IgD-negative memory B cell (primary cell): ENCODE measurements around the gene GNG2. TPM values are rescaled to one million over a fixed set of nuclear protein-coding genes. Genes with fewer than 3 reads are reported as not detected.
A peak's percentile ranks its signal among the peaks of the same experiment; 100 is the strongest.

Experiments
- H3K27ac Mint-ChIP-seq, 3 donors: one replicate each; pipeline ENCODE4 v1.8.0; 2020 to 2022; ENCODE audit warnings: mild to moderate bottlenecking in 3 of 3, mixed read lengths in 3 of 3, moderate library complexity in 1 of 3
- H3K27me3 Mint-ChIP-seq: one replicate; pipeline ENCODE4 v1.8.0; 2021; ENCODE audit warnings: mixed read lengths
- H3K36me3 Mint-ChIP-seq: one replicate; pipeline ENCODE4 v1.8.0; 2020; ENCODE audit warnings: mild to moderate bottlenecking, mixed read lengths
- H3K4me1 Mint-ChIP-seq, 3 donors: one replicate each; pipeline ENCODE4 v1.8.0; 2020 to 2022; ENCODE audit warnings: mixed read lengths in 3 of 3, mild to moderate bottlenecking in 1 of 3
- H3K4me3 Mint-ChIP-seq, 4 donors: one replicate each; pipeline ENCODE4 v1.8.0; 2020 to 2022; ENCODE audit warnings: mild to moderate bottlenecking in 4 of 4, mixed read lengths in 4 of 4, moderate library complexity in 3 of 4
- H3K9me3 Mint-ChIP-seq, 3 donors: one replicate each; pipeline ENCODE4 v1.8.0; 2020 to 2021; ENCODE audit warnings: mixed read lengths in 3 of 3, mild to moderate bottlenecking in 1 of 3
- polyA plus RNA-seq: library from polyadenylated mRNA; unstranded; fragments of 300-500 nt; fragmentation: Illumina TruSeq; gene quantifications from one replicate; pipeline ENCODE4 v1.2.3, GENCODE V29; 2021

The GNG2 gene
- polyA plus RNA-seq, 1 donor from 2014 or later, result 68.8 TPM

DNA sequence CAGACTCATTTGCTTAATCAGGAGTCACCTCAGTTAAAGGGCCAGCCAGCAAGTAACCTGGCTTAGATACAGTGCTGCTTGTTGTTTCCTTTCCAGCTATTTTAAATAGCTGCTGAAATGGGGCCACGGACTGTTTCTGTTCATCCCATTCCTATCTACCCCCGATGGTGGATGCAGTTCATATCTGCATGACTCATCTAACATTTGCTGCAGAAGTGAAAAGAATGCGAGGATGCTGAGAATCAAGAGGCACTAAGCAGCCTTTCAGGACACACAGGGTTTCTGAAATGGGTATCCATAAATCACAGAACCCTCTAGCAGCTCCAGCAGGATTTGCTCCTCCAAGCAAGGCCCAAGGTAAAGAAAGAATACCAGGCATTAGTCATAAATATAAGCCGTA lies 68.8 kb downstream of the GNG2 start:
- Mint-ChIP-seq H3K4me1 (peaks cover 17 to 32% (median 23%) of the 10 kb centered on the region in 3 donors), H3K27me3 (no peaks in the 10 kb centered on the region), H3K9me3 (peaks cover 0 to 3% (median 2%) of the 10 kb centered on the region in 3 donors), H3K27ac (peak overlapping the region in 1 of 3 donors; percentile 69), H3K4me3 (no peak overlapping the region), H3K36me3 (peaks cover 7% of the 10 kb centered on the region)

DNA sequence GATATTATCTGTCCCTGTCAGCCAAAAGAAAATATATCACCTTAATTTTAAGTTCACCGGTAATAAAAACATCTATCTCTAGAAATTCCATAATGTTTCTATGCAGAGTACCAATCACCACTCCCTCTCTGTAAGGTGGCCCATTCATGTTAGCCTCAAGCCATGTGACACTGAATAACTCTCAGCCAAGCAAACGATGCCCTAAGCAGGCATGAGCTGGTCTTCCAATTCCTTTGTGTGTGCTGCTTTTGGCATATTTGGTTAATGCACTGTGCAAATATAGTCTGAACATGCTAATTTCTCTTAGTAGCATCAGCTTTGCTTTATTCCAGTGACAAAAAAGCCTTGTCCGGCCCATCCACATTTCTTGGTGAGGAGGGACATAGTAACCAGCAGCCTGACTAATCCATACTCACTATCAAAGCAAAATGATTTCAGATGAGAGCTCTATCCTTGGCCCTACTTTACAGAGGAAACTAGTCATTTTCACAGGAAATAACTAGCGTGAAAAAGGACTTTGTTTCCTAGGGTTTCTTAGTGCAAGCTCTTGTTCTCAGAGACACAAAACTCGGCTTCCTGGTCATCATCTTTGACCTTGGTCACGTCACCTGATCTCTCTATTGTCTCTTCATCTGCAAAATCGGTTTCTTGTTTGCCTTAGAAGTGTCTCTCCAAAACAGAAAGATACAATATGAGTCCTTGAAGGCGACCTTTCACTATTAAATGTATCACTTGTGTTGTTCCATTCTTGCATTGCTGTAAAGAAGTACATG lies 69.7 kb downstream of the GNG2 start:
- peak overlapping the region in 1 of 3 donors; percentile 69 for H3K27ac Mint-ChIP-seq

DNA sequence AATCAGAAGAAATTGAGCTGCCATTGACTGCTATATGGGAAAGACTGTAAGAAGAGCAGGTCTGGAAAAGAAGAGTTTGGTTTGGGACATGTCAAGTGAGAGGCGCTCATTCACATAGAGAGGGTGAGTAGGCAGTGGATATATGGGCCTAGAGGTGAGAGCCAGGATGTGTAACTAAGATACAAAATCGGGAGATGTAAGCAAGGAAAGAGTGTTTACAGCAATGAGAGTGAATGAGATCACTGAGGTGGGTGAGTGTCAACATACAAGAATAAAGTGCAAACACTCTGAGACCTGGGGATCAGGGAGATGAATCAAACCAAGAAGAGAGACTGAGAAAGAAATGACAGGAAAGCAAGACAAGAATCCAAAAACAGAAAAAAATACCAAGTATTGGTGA lies 70.9 kb downstream of the GNG2 start:
- peaks cover 15 to 28% (median 24%) of the 10 kb centered on the region in 3 donors for H3K4me1 Mint-ChIP-seq
- H3K4me3 Mint-ChIP-seq, result no peak overlapping the region
- H3K27me3 Mint-ChIP-seq, result no peaks in the 10 kb centered on the region
- H3K9me3 Mint-ChIP-seq, result peaks cover 0 to 3% (median 2%) of the 10 kb centered on the region in 3 donors
- peaks cover 4% of the 10 kb centered on the region for H3K36me3 Mint-ChIP-seq
- H3K27ac Mint-ChIP-seq, result peak overlapping the region in 1 of 3 donors; percentile 3

More for the DNA sequence above, 69.7 kb downstream of the GNG2 start:
- Mint-ChIP-seq H3K36me3 (peaks cover 7% of the 10 kb centered on the region), H3K4me3 (peak overlapping the region in 1 of 4 donors; percentile 6), H3K4me1 (peaks cover 14 to 28% (median 21%) of the 10 kb centered on the region in 3 donors), H3K27me3 (no peaks in the 10 kb centered on the region), H3K9me3 (peaks cover 0 to 3% (median 2%) of the 10 kb centered on the region in 3 donors)

DNA sequence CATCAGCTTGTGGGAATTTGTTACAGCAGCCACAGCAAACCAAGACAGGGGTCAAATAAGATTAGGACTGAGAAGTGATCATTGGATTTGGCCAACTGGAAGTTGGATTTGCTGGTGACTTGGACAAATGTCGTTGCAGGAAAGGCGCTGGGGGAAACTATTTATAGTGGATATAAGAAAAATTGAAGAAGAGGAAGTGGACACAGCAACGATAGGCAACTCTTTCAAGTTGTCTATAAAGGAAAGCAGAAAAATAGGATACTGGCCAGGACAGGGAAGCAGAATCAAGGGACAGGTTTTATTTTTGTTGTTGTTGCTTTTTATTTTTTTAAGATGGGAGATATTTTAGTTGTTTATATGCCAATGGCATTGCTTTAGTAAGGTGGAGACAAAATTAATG lies 72.8 kb downstream of the GNG2 start:
- Mint-ChIP-seq H3K4me1 (peaks cover 17 to 39% (median 26%) of the 10 kb centered on the region in 3 donors), H3K27ac (peak overlapping the region in 1 of 3 donors; percentile 46), H3K4me3 (no peak overlapping the region), H3K36me3 (peaks cover 4% of the 10 kb centered on the region), H3K9me3 (peaks cover 0 to 3% (median 2%) of the 10 kb centered on the region in 3 donors), H3K27me3 (no peaks in the 10 kb centered on the region)

DNA sequence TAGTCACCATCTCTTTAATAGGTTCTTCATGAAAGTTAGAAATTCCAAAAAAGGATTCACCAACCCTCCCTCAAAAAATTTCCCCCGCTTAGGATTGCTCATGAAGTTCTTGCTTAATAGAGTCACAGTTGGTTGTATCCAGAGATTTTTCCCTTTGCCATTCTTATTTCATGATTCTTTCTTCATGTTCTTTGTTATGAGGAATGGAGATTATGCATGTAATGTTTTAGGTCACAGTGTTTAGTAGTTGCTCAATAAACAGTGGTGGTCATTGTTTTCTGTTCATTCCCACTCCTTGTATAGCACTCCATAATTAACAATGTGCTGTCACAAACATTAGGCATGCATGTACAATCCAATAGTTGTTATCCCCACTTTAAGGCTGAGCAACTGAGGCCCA lies 77.7 kb downstream of the GNG2 start:
- Mint-ChIP-seq H3K4me3 (no peak overlapping the region), H3K27ac (no peak overlapping the region), H3K36me3 (peaks cover 3% of the 10 kb centered on the region), H3K27me3 (no peaks in the 10 kb centered on the region), H3K4me1 (peaks cover 18 to 43% (median 30%) of the 10 kb centered on the region in 3 donors), H3K9me3 (peaks cover 0 to 3% (median 0%) of the 10 kb centered on the region in 3 donors)

DNA sequence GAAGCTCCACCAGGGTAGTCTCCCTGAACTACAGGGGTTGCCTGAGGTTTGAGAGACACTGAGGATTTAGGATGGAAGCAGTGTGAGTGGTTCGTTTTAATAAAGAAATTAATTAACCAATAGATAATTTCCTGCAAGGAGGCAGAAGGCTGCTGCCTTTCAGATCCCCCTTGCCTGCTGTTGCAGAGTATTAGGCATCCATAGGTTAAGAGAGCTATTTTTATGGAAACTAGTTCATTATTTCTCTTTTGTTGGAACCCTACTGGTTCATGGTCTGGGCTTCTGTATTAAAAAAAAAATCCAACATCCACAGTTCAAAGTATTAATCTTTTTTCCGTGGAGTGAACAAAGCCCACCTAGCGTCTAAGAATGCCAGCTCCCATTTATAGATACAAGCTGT lies 78.4 kb downstream of the GNG2 start:
- H3K4me1 Mint-ChIP-seq, result peaks cover 18 to 37% (median 26%) of the 10 kb centered on the region in 3 donors
- H3K4me3 Mint-ChIP-seq, result peak overlapping the region in 1 of 4 donors; percentile 17

DNA sequence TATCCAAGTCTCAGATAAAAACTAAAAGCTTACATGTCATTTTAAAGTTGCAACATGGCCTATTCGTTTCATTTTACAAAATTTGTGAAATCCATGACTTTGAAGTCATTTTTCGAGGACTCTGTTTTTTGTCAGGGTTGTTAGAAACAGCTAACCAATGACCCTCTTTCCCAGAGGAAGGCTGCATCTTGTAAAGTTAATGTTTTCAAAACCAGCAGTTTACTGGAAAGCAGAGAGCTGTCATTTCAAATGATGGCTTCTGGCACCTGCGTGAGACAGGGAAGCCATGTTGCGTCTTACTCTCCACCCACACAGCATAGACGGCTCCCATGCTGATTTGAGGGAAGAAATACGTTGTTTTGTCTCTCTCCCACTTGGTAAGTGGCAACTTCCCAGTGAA lies 78.8 kb downstream of the GNG2 start:
- peak overlapping the region in 1 of 4 donors; percentile 84 for H3K4me3 Mint-ChIP-seq
- H3K4me1 Mint-ChIP-seq, result peaks cover 18 to 36% (median 25%) of the 10 kb centered on the region in 3 donors
- peaks cover 0 to 3% (median 0%) of the 10 kb centered on the region in 3 donors for H3K9me3 Mint-ChIP-seq
- H3K27ac Mint-ChIP-seq, result peak overlapping the region in 2 of 3 donors; percentile 90 to 93
- peaks cover 7% of the 10 kb centered on the region for H3K36me3 Mint-ChIP-seq
- H3K27me3 Mint-ChIP-seq, result no peaks in the 10 kb centered on the region

More for the DNA sequence above, 78.4 kb downstream of the GNG2 start:
- Mint-ChIP-seq H3K9me3 (peaks cover 0 to under 1% (median 0%) of the 10 kb centered on the region in 3 donors), H3K27ac (no peak overlapping the region), H3K27me3 (no peaks in the 10 kb centered on the region), H3K36me3 (peaks cover 7% of the 10 kb centered on the region)

DNA sequence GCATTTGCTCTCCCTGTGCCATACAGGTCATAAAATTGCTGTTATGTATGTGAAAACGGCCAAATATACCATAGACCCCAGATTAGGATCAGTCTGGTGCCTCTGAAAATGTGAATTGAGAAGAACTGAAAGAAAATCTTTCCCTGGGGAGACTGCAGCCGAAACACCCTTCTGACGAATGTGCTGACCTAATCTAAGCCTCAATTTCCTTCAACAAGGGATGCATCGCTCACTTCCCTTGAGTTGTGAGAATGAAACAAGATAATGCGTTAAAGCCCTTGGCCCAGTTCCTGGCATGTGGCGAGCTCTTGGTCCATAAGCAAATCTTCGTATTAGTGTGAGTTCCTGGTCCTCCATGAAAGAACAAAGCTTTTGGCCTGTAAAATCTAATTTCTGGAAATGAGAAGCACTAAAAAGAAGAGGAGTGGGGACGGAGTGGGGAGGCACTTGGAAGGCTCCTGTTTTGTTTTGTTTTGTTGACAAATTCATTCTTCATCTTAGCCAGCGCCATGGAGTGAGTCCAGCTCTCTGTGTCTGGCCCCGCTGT lies 79.4 kb downstream of the GNG2 start:
- Mint-ChIP-seq H3K4me3 (peak overlapping the region in 3 of 4 donors; percentile 49 to 84 (median 59)), H3K9me3 (peaks cover 0 to 3% (median 0%) of the 10 kb centered on the region in 3 donors), H3K27me3 (no peaks in the 10 kb centered on the region), H3K27ac (peak overlapping the region in 2 of 3 donors; percentile 90 to 93), H3K4me1 (peaks cover 18 to 36% (median 25%) of the 10 kb centered on the region in 3 donors), H3K36me3 (peaks cover 5% of the 10 kb centered on the region)

DNA sequence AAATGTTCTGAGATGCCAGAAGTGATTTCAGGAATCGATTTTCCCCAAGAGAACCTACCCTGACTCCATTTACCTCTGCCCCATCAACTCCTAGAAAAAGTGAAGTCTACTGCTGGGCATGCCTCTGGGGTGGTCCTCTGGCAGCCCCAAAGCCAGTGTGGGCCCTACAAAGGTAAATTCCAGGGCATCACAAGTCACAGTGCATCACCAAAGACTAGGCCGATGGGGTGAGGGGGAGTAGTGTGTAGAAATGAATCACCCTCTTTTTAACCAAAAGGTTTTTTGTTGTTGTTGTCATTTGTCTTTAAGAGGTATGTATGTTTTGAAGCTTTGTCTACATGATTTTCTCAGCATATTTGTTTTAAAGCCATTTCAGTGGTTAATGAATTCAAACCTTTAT lies 82.6 kb downstream of the GNG2 start:
- Mint-ChIP-seq H3K9me3 (peaks cover 0 to 14% (median 9%) of the 10 kb centered on the region in 3 donors), H3K4me1 (peaks cover 24 to 33% (median 24%) of the 10 kb centered on the region in 3 donors), H3K36me3 (peaks cover 21% of the 10 kb centered on the region), H3K27ac (peak overlapping the region in 1 of 3 donors; percentile 34), H3K4me3 (no peak overlapping the region), H3K27me3 (no peaks in the 10 kb centered on the region)

DNA sequence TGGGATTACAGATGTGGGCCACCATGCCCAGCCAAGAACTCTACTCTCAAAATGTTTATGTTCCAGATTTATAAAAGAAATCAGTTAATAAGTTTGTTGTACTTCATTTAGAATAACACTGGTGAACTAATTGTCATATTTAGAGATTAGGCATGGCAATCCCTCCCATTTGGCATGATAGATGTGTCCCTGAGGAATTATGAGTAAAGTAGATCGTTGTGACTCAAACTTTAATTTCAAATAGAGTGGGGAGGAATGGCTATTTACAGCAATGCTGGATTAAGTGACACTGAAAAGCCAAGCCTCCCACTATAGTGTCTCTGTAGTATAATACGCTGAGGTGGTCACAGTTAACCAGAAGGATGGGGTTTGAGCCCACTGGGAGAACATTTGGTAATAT lies 89.6 kb downstream of the GNG2 start:
- peaks cover 31% of the 10 kb centered on the region for H3K36me3 Mint-ChIP-seq
- peaks cover 0 to 10% (median 9%) of the 10 kb centered on the region in 3 donors for H3K9me3 Mint-ChIP-seq
- peaks cover 3 to 19% (median 5%) of the 10 kb centered on the region in 3 donors for H3K4me1 Mint-ChIP-seq
- no peak overlapping the region for H3K4me3 Mint-ChIP-seq
- no peaks in the 10 kb centered on the region for H3K27me3 Mint-ChIP-seq
- peak overlapping the region in 1 of 3 donors; percentile 21 for H3K27ac Mint-ChIP-seq

DNA sequence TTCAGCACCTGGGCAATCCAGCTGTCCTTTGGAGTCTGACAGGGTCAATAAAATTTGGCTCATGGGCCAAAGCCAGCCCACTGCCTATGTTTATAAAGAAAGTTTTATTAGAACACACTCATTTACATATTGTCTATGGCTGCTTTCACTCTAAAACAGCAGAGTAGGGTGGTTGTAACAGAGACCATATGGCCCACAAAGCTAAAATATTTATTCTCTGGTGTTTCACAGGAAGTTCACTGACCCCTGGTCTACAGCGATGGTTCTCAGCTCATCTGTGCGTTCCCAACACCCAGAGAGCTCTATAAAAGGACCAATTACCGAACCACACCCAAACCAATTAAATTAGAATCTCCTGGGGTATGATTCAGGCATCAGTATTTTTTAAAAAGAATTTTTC lies 91.2 kb downstream of the GNG2 start:
- Mint-ChIP-seq H3K27ac (no peak overlapping the region), H3K36me3 (peaks cover 24% of the 10 kb centered on the region), H3K9me3 (peaks cover 0 to 6% (median 2%) of the 10 kb centered on the region in 3 donors), H3K27me3 (no peaks in the 10 kb centered on the region), H3K4me1 (peaks cover 0 to 16% (median 3%) of the 10 kb centered on the region in 3 donors), H3K4me3 (no peak overlapping the region)

DNA sequence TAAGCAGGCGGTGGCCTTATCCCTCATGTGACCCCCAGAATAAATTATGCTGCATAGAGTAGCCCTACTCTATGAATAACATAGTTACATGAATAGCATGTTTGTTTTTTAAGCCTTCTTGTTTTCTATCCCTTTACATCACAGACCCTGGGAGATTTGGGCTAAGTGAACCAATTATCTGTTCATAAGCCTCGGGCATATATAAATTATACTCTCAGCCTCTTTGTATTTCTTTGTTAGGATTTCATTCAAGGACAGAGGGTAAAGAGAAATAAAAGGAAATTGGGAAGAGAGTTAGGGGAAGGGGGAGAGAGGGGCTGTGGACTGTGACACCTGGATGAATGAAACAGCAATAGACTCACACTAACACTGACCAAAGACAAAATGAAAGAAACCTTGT lies 93.6 kb downstream of the GNG2 start:
- Mint-ChIP-seq H3K27ac (peak overlapping the region in 2 of 3 donors; percentile 71 to 79), H3K4me3 (no peak overlapping the region), H3K27me3 (no peaks in the 10 kb centered on the region), H3K4me1 (peaks cover 0 to 20% (median 6%) of the 10 kb centered on the region in 3 donors), H3K36me3 (peaks cover 35% of the 10 kb centered on the region), H3K9me3 (peaks cover 6 to 12% (median 10%) of the 10 kb centered on the region in 3 donors)

DNA sequence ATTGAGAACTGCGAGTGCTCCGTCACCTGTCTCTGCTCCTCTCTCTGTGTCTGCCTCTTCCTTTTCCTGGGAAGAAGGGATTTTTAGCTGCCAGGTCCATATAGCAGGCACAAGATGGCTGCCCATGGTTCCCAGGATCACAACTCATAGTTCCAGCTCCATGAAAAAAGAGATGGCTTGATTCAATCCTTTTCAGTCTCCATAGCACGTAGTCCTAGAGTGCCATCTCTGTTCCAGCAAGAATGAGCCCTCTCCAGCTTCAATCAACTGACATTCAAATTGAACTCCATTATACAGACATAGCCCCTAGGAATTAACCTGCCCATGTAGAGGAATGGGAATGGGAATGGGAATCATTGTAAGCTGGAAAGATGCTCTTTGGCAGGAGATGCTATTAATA lies 94.2 kb downstream of the GNG2 start:
- no peak overlapping the region for H3K4me3 Mint-ChIP-seq
- H3K27me3 Mint-ChIP-seq, result no peaks in the 10 kb centered on the region
- peaks cover under 1 to 20% (median 10%) of the 10 kb centered on the region in 3 donors for H3K4me1 Mint-ChIP-seq
- peaks cover 6 to 19% (median 10%) of the 10 kb centered on the region in 3 donors for H3K9me3 Mint-ChIP-seq
- peak overlapping the region in 1 of 3 donors; percentile 79 for H3K27ac Mint-ChIP-seq
- peaks cover 38% of the 10 kb centered on the region for H3K36me3 Mint-ChIP-seq

DNA sequence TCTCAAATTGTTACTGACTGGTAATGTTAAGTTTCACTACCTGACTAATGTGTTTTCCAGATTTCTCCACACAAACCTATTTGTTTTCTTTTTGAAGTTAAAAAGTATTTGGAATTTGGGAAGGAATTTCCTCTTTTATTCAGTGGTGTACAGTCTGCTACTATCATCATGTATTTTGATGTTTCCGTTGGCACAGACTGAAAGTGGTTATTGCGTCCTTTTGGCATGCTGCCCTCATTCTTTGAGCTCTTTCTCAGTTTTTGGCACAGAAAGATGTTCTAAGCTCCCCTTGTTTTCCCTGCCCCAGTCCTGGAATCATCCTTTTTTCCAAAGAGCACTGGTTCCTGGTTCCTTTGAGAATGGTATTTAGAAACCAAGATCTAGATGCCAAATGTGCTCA lies 97.5 kb downstream of the GNG2 start:
- Mint-ChIP-seq H3K4me3 (no peak overlapping the region), H3K4me1 (peaks cover 6 to 15% (median 14%) of the 10 kb centered on the region in 3 donors), H3K36me3 (peaks cover 34% of the 10 kb centered on the region), H3K27ac (peak overlapping the region in 1 of 3 donors; percentile 43), H3K27me3 (no peaks in the 10 kb centered on the region), H3K9me3 (peaks cover 6 to 25% (median 10%) of the 10 kb centered on the region in 3 donors)

DNA sequence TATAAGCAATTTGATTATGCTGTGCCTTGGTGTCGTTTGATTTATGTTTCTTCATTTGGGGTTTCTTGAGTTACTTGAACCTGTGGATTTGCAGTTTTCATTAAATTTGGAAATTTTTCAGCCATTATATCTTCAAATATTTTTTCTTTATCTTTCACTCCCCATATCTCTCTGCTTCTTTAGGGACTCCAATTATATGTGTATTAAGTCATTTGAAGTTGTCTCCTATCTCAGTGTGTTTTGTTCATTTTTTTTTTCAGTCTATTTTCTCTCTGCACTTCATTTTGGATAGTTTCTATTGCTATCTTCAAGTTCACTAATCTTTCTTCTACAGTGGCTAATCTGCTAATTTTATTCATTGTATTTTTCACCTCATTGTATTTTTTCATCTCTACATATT lies 99.5 kb downstream of the GNG2 start:
- Mint-ChIP-seq H3K4me3 (no peak overlapping the region), H3K4me1 (peaks cover 6 to 14% (median 14%) of the 10 kb centered on the region in 3 donors), H3K9me3 (peaks cover 6 to 25% (median 10%) of the 10 kb centered on the region in 3 donors), H3K36me3 (peaks cover 31% of the 10 kb centered on the region), H3K27me3 (no peaks in the 10 kb centered on the region), H3K27ac (no peak overlapping the region)
